Testis (tissue), 3 donors: ENCODE measurements around the gene LTBP4. TPM values are rescaled to one million over a fixed set of nuclear protein-coding genes. Genes with fewer than 3 reads are reported as not detected.

Experiments used
- DNase-seq: peaks from one replicate; pipeline ENCODE4 v3.0.0-alpha.2; 2019
- H3K27ac ChIP-seq, 2 donors: fragments of 200-600 bp; sonication (generic); one replicate each; pipeline ENCODE4 v1.5.1; 2019
- H3K27me3 ChIP-seq: fragments of 200-600 bp; sonication (generic); one replicate; pipeline ENCODE4 v1.5.1; 2019
- H3K36me3 ChIP-seq: fragments of 200-600 bp; sonication (generic); one replicate; pipeline ENCODE4 v1.5.1; 2017; ENCODE audit warnings: low read depth; ENCODE audit errors: missing control alignments
- H3K4me1 ChIP-seq: fragments of 200-600 bp; sonication (generic); one replicate; pipeline ENCODE4 v1.5.1; 2019
- H3K4me3 ChIP-seq, 2 donors: fragments of 200-600 bp; sonication (generic); one replicate each; pipeline ENCODE4 v1.5.1; 2017 to 2019
- H3K9me3 ChIP-seq: fragments of 200-600 bp; sonication (generic); one replicate; pipeline ENCODE4 v1.5.1; 2017
- CTCF ChIP-seq, 3 experiments: fragments of 450-650 bp in 2 of 3; fragments of 200-600 bp in 1 of 3; sonication (generic) in 1 of 3; IDR thresholded peaks; one replicate each; pipeline ENCODE4 v1.5.1; 2016 to 2019; ENCODE audit warnings: antibody characterized with exemption in 3 of 3, mild to moderate bottlenecking in 2 of 3, moderate library complexity in 1 of 3
- POLR2A ChIP-seq: fragments of 450-650 bp; IDR thresholded peaks from one replicate; pipeline ENCODE4 v1.6.1; 2017; ENCODE audit warnings: antibody characterized with exemption, mild to moderate bottlenecking, moderate library complexity
- WGBS, 2 donors: methylation state at CpG; one replicate each; pipeline ENCODE4 v1.1.5; 2018; 5-methylcytosine and 5-hydroxymethylcytosine counted together
- intact Hi-C: fragments of 100-400 bp; cut with DNase I; formaldehyde crosslinking; loops from one replicate; pipeline ENCODE4 v1.15.1; 2023; ENCODE audit warnings: low total_unique reads
- polyA plus RNA-seq: library from polyadenylated mRNA; stranded (reverse); fragments of 350-450 nt; fragmentation: Illumina TruSeq; extraction: RNeasy Lipid Tissue Mini Kit (QIAGEN cat#74804); gene quantifications from one replicate; pipeline ENCODE4 v1.2.3, GENCODE V29; 2014; ENCODE audit warnings: low read depth, low replicate concordance; ENCODE audit not compliant: insufficient read depth
- total RNA-seq, 2 donors: library from RNA; depleted of rRNA; stranded (reverse); fragments of >200 nt; gene quantifications; one replicate each; pipeline ENCODE4 v1.2.3, GENCODE V29; 2016

The LTBP4 gene
- total and polyA plus RNA-seq, 3 donors from 2014 or later, result 270 to 417 (median 309) TPM

DNA sequence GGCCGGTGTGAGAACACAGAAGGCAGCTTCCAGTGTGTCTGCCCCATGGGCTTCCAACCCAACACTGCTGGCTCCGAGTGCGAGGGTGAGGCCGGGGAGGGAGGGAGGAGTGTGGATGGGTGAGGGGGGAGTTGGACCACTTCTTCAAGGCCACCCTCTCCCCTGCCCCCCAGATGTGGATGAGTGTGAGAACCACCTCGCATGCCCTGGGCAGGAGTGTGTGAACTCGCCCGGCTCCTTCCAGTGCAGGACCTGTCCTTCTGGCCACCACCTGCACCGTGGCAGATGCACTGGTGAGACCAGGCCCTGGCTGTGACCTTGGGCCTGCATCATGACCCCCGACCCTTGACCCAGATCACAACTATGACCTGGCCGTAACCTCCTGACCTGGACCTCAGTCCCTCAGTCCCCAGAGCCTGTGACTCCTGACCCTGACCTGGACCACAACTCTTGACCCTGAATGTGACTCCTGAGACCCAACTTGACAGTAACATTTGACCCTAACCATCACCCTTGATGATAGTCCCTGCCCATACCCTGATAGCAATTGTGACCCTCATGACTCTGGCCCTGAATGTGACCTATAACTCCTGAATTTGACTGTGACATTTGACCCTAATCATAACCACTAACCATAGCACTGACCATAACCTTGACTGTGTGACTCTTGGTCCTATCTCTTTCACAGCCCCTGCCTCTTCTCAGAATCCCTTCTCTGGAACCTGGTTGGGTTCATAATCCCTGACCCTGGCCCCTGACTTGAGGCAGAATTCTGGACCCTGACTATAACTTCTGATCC, 10.9 kb downstream of the LTBP4 start:
- intact Hi-C loops, result no loop called here
- Histone ChIP-seq H3K27ac (no peak overlapping the region), H3K4me3 (no peak overlapping the region), H3K36me3 (no peaks in the 10 kb centered on the region), H3K9me3 (no peaks in the 10 kb centered on the region), H3K4me1 (peaks cover 25% of the 10 kb centered on the region), H3K27me3 (no peaks in the 10 kb centered on the region)
- TF ChIP-seq CTCF (IDR thresholded peaks at IDR 0.05), result no peak
- TF ChIP-seq POLR2A, result no peak
- DNase-seq, result no peak
- 86 to 93% methylated on average over 3 to 10 of the region's 10 CpGs for WGBS, 2 donors

- H3K9me3 ChIP-seq, result no peaks in the 10 kb centered on the region
- peak overlapping the region; percentile 46 to 53 for H3K4me3 ChIP-seq
- H3K36me3 ChIP-seq, result no peaks in the 10 kb centered on the region
- intact Hi-C loops, result no loop called here
- WGBS, 2 donors, result 37 to 40% methylated on average over 20 to 50 of the region's 50 CpGs
- H3K27ac ChIP-seq, result peak overlapping the region; percentile 75 to 76
- peaks cover 17% of the 10 kb centered on the region for H3K4me1 ChIP-seq
- DNase-seq, result peak; percentile 76
- TF ChIP-seq POLR2A, result no peak
- TF ChIP-seq CTCF (IDR thresholded peaks at IDR 0.05), result no peak
- no peaks in the 10 kb centered on the region for H3K27me3 ChIP-seq
Measured at GRCh38 chr19:40612831-40613689, 11.9 kb downstream of the LTBP4 start.

DNA sequence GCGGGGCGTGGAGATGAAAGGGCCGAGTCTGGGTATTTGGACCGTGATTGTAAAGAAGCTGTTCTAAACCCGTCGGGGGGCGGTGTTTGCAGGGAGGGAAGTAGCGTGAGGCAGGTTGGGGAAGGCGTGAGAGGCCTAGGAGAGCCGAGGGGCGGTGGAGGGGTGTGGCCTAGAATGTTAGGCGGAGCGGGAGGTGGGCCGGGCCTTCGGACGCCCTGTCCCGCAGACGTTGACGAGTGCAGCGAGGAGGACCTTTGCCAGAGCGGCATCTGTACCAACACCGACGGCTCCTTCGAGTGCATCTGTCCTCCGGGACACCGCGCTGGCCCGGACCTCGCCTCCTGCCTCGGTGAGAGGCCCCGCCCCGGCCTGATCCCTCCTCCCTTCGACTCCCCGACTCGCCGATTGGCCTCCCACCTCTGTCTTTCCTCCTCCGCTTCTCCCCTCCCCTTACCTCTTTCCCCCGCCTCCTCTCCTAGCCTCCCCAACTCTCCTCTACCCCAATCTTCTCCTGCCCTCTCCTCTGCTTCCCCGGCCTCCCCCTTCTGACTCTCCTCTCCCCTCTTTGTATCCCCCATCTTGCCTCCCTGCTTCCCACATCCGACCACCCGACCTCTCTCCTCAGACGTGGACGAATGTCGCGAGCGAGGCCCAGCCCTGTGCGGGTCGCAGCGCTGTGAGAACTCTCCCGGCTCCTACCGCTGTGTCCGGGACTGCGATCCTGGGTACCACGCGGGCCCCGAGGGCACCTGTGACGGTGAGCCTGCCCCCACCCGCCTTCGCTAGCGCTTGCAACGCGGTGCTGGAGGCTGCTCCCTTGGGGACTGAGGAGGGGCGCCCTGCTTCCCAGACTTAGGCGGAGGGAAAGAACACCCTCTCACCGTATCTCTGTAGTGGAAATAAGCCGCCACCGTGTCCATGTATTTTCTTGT, 12.8 kb downstream of the LTBP4 start:
- Histone ChIP-seq H3K27ac (peak overlapping the region; percentile 75 to 76), H3K36me3 (no peaks in the 10 kb centered on the region), H3K9me3 (no peaks in the 10 kb centered on the region), H3K4me3 (peak overlapping the region; percentile 46 to 53), H3K27me3 (no peaks in the 10 kb centered on the region), H3K4me1 (peaks cover 17% of the 10 kb centered on the region)
- peak; percentile 85 for DNase-seq
- no peak for TF ChIP-seq POLR2A
- no peak for TF ChIP-seq CTCF (IDR thresholded peaks at IDR 0.05)
- intact Hi-C loops, result no loop called here
- WGBS, 2 donors, result 5 to 6% methylated on average over 50 to 65 of the region's 67 CpGs

- whole genome bisulfite sequencing, 2 donors, result 10 to 12% methylated on average over 27 of the region's 27 CpGs
- Histone ChIP-seq H3K4me3 (peak overlapping the region; percentile 46 to 53), H3K27ac (peak overlapping the region; percentile 75 to 76), H3K27me3 (no peaks in the 10 kb centered on the region), H3K9me3 (no peaks in the 10 kb centered on the region), H3K36me3 (no peaks in the 10 kb centered on the region), H3K4me1 (peaks cover 17% of the 10 kb centered on the region)
- TF ChIP-seq POLR2A, result no peak
- TF ChIP-seq CTCF (IDR thresholded peaks at IDR 0.05), result no peak
- intact Hi-C loops, result no loop called here
- DNase-seq, result peak; percentile 85
Measured at GRCh38 chr19:40614622-40615411, 13.6 kb downstream of the LTBP4 start.
